ENCODE measurements around the gene TUBB.
A peak's percentile ranks its signal among the peaks of the same experiment; 100 is the strongest.

The TUBB gene

GRCh38 chr6:30738532-30738931 lies 18.4 kb downstream of the TUBB start:
- no peaks in the 10 kb centered on the region for H3K27me3 Mint-ChIP-seq (ENCODE audit: low read depth)
- no peaks in the 10 kb centered on the region for H3K9me3 Mint-ChIP-seq
- peaks cover 66% of the 10 kb centered on the region for H3K4me1 Mint-ChIP-seq (ENCODE audit: low read depth)
- H3K27ac Mint-ChIP-seq: no peak overlapping the region
- peaks cover 73% of the 10 kb centered on the region for H3K36me3 Mint-ChIP-seq (ENCODE audit: low read depth)
- peak overlapping the region; percentile 33 for H3K4me3 Mint-ChIP-seq

GRCh38 chr6:30740540-30740870 lies 20.4 kb downstream of the TUBB start:
- H3K4me1 Mint-ChIP-seq (ENCODE audit: low read depth): peaks cover 72% of the 10 kb centered on the region
- peaks cover 71% of the 10 kb centered on the region for H3K36me3 Mint-ChIP-seq (ENCODE audit: low read depth)
- peak overlapping the region; percentile 83 for H3K27ac Mint-ChIP-seq
- H3K9me3 Mint-ChIP-seq: no peaks in the 10 kb centered on the region
- H3K4me3 Mint-ChIP-seq: peak overlapping the region; percentile 94
- H3K27me3 Mint-ChIP-seq (ENCODE audit: low read depth): no peaks in the 10 kb centered on the region

DNA sequence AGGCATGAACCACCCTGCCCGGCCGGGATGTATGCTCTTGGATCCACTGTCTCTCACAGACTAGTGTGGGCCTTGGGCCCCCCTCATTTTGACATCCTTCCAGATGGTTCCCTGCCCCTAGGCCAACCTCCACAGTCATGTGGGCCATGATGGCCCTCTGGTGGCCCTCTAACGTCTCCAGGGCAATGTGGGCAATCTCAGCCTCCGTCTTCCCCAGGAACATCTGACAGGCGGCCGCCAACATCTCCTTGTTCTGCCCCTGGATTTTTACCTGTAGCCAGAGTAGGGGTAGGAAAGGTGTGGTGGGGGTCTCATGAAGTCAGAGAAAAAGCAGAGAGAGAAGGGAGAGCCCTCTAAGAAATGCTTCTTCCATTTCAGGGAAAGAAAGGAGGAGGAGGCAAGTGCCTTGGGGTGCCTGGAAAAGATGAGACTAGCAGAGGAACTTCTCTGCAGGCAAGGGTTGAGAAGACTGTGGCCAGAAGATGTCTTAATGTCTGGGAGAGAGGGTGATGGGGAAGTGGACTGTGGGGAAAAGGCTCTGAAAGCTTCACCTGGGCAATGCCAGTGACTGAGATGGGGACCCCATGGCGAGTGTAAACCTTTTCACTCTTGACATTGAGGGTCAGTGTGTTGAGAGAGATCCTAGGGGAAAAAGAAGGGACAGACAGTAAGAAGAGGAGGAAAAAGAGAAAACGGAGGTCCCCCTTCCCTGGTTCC lies 21.1 kb downstream of the TUBB start:
- peak overlapping the region; percentile 94 for H3K4me3 Mint-ChIP-seq
- peaks cover 65% of the 10 kb centered on the region for H3K36me3 Mint-ChIP-seq (ENCODE audit: low read depth)
- H3K27ac Mint-ChIP-seq: peak overlapping the region; percentile 83
- H3K27me3 Mint-ChIP-seq (ENCODE audit: low read depth): no peaks in the 10 kb centered on the region
- peaks cover 66% of the 10 kb centered on the region for H3K4me1 Mint-ChIP-seq (ENCODE audit: low read depth)
- H3K9me3 Mint-ChIP-seq: no peaks in the 10 kb centered on the region

DNA sequence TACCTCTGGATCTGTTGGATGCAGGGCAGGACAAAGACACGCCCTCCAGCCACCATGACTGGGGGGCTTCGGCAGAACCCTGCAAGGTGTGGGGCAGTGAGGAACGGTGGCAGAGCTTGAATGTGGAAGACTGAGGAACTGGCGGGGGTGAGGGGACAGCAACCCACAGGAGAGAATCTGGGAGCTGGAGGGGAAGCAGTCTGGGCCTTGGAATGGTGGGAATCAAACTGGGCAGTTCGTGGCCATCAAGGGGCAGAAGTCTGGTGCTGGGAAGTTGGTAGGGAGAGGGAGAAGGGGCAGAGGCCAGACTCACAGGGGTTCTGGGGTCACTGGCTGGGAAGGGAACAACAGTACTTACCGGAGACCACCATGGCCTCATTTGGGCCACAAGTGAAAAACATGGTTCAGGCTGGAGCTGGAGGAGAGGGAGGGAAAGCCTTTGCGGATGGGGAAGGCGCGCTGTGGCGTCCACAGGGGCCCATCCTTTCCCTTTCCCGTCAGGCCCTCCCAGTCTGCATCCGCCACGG lies 21.7 kb downstream of the TUBB start:
- Mint-ChIP-seq H3K4me3 (peak overlapping the region; percentile 94), H3K27ac (peak overlapping the region; percentile 83), H3K9me3 (no peaks in the 10 kb centered on the region), H3K27me3 (ENCODE audit: low read depth) (no peaks in the 10 kb centered on the region), H3K36me3 (ENCODE audit: low read depth) (peaks cover 62% of the 10 kb centered on the region), H3K4me1 (ENCODE audit: low read depth) (peaks cover 65% of the 10 kb centered on the region)

- Mint-ChIP-seq H3K27me3 (ENCODE audit: low read depth) (no peaks in the 10 kb centered on the region), H3K27ac (peak within 1 kb of the TSS; percentile 87), H3K36me3 (ENCODE audit: low read depth) (peaks cover 56% of the 10 kb centered on the region), H3K4me1 (ENCODE audit: low read depth) (peaks cover 62% of the 10 kb centered on the region), H3K4me3 (peak within 1 kb of the TSS; percentile 99), H3K9me3 (no peaks in the 10 kb centered on the region)
These were observed 22.4 kb downstream of the TUBB start, which contains the start of gene FLOT1 for GRCh38 chr6:30742316-30743098. FLOT1 (minus strand) TSS chr6:30742687; CDS start chr6:30742189, 498 bp downstream.

- no peaks in the 10 kb centered on the region for H3K9me3 Mint-ChIP-seq
- H3K4me1 Mint-ChIP-seq (ENCODE audit: low read depth): peaks cover 62% of the 10 kb centered on the region
- no peaks in the 10 kb centered on the region for H3K27me3 Mint-ChIP-seq (ENCODE audit: low read depth)
- H3K27ac Mint-ChIP-seq: peak overlapping the region; percentile 87
- H3K4me3 Mint-ChIP-seq: peak overlapping the region; percentile 99
- H3K36me3 Mint-ChIP-seq (ENCODE audit: low read depth): peaks cover 48% of the 10 kb centered on the region
These were observed 23.2 kb downstream of the TUBB start for GRCh38 chr6:30743099-30744053.

DNA sequence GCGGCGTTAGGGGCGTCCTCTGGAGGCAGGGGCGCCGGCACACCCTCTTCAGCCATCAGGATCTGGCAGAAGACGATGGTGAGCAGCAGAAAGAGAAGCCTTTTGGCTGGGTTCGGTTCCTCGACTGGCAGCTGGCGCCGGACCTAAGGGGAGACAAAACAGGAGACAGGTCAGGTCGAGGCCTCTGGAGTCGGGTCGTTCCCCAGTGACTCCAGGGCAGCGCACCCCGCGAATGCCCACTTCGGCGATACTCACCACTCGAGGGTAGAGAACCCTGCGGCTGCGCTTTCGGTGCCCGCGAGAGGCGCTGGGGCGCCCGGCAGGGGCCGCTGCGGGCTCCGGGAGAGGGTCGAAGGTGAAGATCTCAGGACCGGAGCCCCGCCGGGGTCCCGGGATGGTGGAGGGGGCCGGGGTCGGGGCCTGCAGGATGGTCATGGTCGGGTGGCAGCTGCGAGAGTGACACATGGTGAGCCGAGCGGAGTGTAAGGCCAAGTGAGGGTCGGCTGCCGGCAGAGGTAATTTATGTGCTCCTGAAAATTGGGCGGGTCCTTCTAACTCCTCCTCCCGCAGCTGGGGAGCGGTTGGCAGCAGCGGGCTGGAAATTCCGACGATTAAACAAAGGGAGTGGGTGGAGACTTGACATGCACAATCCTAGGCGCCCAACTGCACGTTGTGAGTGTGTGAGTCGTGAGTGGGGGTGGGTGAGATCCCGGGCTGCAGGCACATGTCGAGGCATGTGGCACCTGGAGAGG lies 24.1 kb downstream of the TUBB start, which contains the start of gene IER3:
TSS of gene IER3 (minus strand) at position 494 of the 752 bp plus-strand sequence. CDS start at position 465, 29 bp downstream.
- Mint-ChIP-seq H3K27me3 (ENCODE audit: low read depth) (no peaks in the 10 kb centered on the region), H3K36me3 (ENCODE audit: low read depth) (peaks cover 39% of the 10 kb centered on the region), H3K27ac (peak within 1 kb of the TSS; percentile 87), H3K4me3 (peak within 1 kb of the TSS; percentile 99), H3K9me3 (no peaks in the 10 kb centered on the region), H3K4me1 (ENCODE audit: low read depth) (peaks cover 56% of the 10 kb centered on the region)

DNA sequence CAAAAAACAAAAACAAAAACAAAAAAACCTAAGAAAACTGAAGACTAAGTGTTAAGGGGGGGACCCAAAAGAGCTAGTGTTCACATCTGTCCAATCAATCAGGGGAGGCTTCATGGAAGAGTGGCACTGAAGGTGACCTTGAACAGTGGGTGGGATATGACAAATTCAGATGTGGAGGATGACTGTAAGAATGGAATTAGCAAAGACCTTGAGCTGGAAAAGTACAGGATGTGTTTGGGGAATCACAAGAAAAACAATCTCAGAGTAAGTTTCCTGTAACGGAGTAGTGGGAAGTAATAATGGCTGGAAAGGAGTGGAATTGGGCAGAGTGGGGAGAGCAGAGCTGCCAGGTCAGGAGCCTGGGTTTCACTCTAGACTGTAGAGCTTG lies 27.1 kb downstream of the TUBB start:
- no peak overlapping the region for H3K27ac Mint-ChIP-seq
- H3K4me1 Mint-ChIP-seq (ENCODE audit: low read depth): peaks cover 34% of the 10 kb centered on the region
- H3K36me3 Mint-ChIP-seq (ENCODE audit: low read depth): peaks cover 11% of the 10 kb centered on the region
- no peak overlapping the region for H3K4me3 Mint-ChIP-seq
- H3K27me3 Mint-ChIP-seq (ENCODE audit: low read depth): no peaks in the 10 kb centered on the region
- H3K9me3 Mint-ChIP-seq: no peaks in the 10 kb centered on the region

GRCh38 chr6:30747902-30748769 lies 28.0 kb downstream of the TUBB start:
- peaks cover 33% of the 10 kb centered on the region for H3K4me1 Mint-ChIP-seq (ENCODE audit: low read depth)
- H3K4me3 Mint-ChIP-seq: no peak overlapping the region
- H3K27ac Mint-ChIP-seq: no peak overlapping the region
- no peaks in the 10 kb centered on the region for H3K27me3 Mint-ChIP-seq (ENCODE audit: low read depth)
- peaks cover 7% of the 10 kb centered on the region for H3K36me3 Mint-ChIP-seq (ENCODE audit: low read depth)
- no peaks in the 10 kb centered on the region for H3K9me3 Mint-ChIP-seq

- Mint-ChIP-seq H3K4me1 (ENCODE audit: low read depth) (peaks cover 26% of the 10 kb centered on the region), H3K27ac (no peak overlapping the region), H3K27me3 (ENCODE audit: low read depth) (no peaks in the 10 kb centered on the region), H3K4me3 (no peak overlapping the region), H3K9me3 (no peaks in the 10 kb centered on the region), H3K36me3 (ENCODE audit: low read depth) (peaks cover under 1% of the 10 kb centered on the region)
These were observed 28.8 kb downstream of the TUBB start for GRCh38 chr6:30748851-30749540.

DNA sequence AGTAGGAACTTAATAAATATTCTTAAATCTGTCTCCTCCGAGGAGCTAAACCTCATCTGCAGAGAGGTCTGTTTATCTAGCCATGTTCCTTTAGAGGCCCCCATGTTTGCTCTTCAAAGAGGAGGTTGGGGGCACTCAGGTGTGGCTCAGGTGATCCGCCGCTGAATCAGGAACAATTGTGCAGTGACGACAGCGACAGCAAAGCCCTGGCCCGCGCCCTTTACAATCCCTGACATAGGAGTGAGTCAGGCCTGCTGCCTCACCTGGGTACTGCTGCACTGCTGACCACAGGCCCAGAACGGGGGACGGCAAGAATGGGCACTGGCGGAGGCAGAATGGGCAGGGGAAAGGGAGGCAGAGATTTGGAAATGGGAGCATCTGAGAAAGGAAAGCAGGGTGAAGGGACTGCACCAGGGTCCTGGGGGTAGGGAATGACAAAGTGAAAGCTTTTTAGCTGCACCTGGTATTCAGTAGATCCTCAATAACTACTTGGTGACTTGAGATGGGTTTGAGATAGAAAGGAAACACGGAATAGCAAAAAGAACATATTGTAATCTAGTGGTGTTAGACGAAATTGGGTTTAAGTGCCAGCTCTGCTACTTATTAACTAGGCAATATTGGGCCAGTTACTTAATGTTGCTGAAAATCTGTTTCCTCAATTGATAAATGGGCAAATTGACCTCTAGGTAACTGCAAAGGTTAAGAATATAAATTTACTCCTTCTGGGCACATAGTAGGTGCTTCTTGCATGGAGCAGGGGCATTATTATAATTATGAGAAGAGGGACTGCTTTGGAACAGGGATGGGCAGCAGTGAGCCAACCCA lies 29.6 kb downstream of the TUBB start:
- no peaks in the 10 kb centered on the region for H3K9me3 Mint-ChIP-seq
- no peak overlapping the region for H3K27ac Mint-ChIP-seq
- H3K4me1 Mint-ChIP-seq (ENCODE audit: low read depth): peaks cover 23% of the 10 kb centered on the region
- no peaks in the 10 kb centered on the region for H3K36me3 Mint-ChIP-seq (ENCODE audit: low read depth)
- H3K27me3 Mint-ChIP-seq (ENCODE audit: low read depth): no peaks in the 10 kb centered on the region
- no peak overlapping the region for H3K4me3 Mint-ChIP-seq

- Mint-ChIP-seq H3K27ac (no peak overlapping the region), H3K27me3 (ENCODE audit: low read depth) (no peaks in the 10 kb centered on the region), H3K4me3 (no peak overlapping the region), H3K36me3 (ENCODE audit: low read depth) (no peaks in the 10 kb centered on the region), H3K4me1 (ENCODE audit: low read depth) (peaks cover 19% of the 10 kb centered on the region), H3K9me3 (no peaks in the 10 kb centered on the region)
These were observed 30.2 kb downstream of the TUBB start for GRCh38 chr6:30750379-30750668.
